Smooth muscle cell (in vitro differentiated cells): Measurements from ENCODE around the gene ARL15. TPM values are rescaled to one million over a fixed set of nuclear protein-coding genes. Genes with fewer than 3 reads are reported as not detected.

ENCODE experiments used
- DNase-seq: peaks from one replicate; lab custom pipeline; 2025; ENCODE audit not compliant: unreplicated experiment; lab: John Stamatoyannopoulos, UW
- H2AFZ ChIP-seq: fragments of 200-600 bp; sonication (generic); 2 replicates; pipeline ENCODE4 v1.6.0; 2016; ENCODE audit warnings: antibody characterized with exemption, low read depth, mild to moderate bottlenecking
- H3F3A ChIP-seq: fragments of 200-600 bp; sonication (generic); 2 replicates; pipeline ENCODE4 v1.6.0; 2017; ENCODE audit warnings: antibody characterized with exemption, low read depth
- H3K27ac ChIP-seq: fragments of 200-600 bp; sonication (generic); 2 replicates; pipeline ENCODE4 v1.5.1; 2016; ENCODE audit warnings: low read depth, mild to moderate bottlenecking
- H3K27me3 ChIP-seq: fragments of 200-600 bp; sonication (generic); 2 replicates; pipeline ENCODE4 v1.6.1; 2016; ENCODE audit warnings: low read depth, mild to moderate bottlenecking
- H3K36me3 ChIP-seq: fragments of 200-600 bp; sonication (generic); 2 replicates; pipeline ENCODE4 v1.5.1; 2016; ENCODE audit warnings: low read depth
- H3K4me1 ChIP-seq: fragments of 200-600 bp; sonication (generic); 2 replicates; pipeline ENCODE4 v1.5.1; 2016; ENCODE audit warnings: low read depth
- H3K4me2 ChIP-seq: fragments of 200-600 bp; sonication (generic); 2 replicates; pipeline ENCODE4 v1.6.0; 2016; ENCODE audit warnings: mild to moderate bottlenecking
- H3K4me3 ChIP-seq: fragments of 200-600 bp; sonication (generic); 2 replicates; pipeline ENCODE4 v1.5.1; 2016; ENCODE audit warnings: mild to moderate bottlenecking
- H3K79me2 ChIP-seq: fragments of 200-600 bp; sonication (generic); 2 replicates; pipeline ENCODE4 v1.6.0; 2016; ENCODE audit warnings: low read depth, mild to moderate bottlenecking
- H3K9ac ChIP-seq: fragments of 200-600 bp; sonication (generic); 2 replicates; pipeline ENCODE4 v1.6.0; 2016; ENCODE audit warnings: low read depth
- H3K9me3 ChIP-seq: fragments of 200-600 bp; sonication (generic); replicated peaks from 2 replicates; pipeline ENCODE4 v1.5.1; 2016; ENCODE audit warnings: low read depth
- H4K20me1 ChIP-seq: fragments of 200-600 bp; sonication (generic); 2 replicates; pipeline ENCODE4 v1.6.0; 2016; ENCODE audit warnings: low read depth
- CTCF ChIP-seq: fragments of 200-600 bp; sonication (generic); IDR thresholded peaks from 2 replicates; pipeline ENCODE4 v1.5.1; 2017; ENCODE audit warnings: borderline replicate concordance, mild to moderate bottlenecking, antibody characterized with exemption; ENCODE audit not compliant: insufficient read depth, poor library complexity, severe bottlenecking
- WGBS: methylation state at CpG from one replicate; pipeline ENCODE4 v1.1.7; 2016; ENCODE audit warnings: low lambda C conversion rate; 5-methylcytosine and 5-hydroxymethylcytosine counted together
- polyA plus RNA-seq: library from polyadenylated mRNA; unstranded; fragments of >200 nt; fragmentation: Nextera tagmentation; extraction: Ambion mirVana; gene quantifications from 2 replicates; pipeline ENCODE4 v1.2.1, GENCODE V29; 2016
- total RNA-seq: library from RNA; depleted of rRNA; stranded (reverse); fragments of >200 nt; gene quantifications from 2 replicates; pipeline ENCODE4 v1.2.3, GENCODE V29; 2014

ARL15 gene
- total and polyA plus RNA-seq, 2 experiments from 2014 or later = 9.8 to 51.1 TPM

- H3K4me2 ChIP-seq = no peak overlapping the region
- WGBS = 82% methylated on average over 3 of the region's 3 CpGs
- H2AFZ ChIP-seq = no peak overlapping the region
- H3K9me3 ChIP-seq = no peaks in the 10 kb centered on the region
- no peaks in the 10 kb centered on the region for H3K79me2 ChIP-seq
- no peaks in the 10 kb centered on the region for H3F3A ChIP-seq
- no peak for TF ChIP-seq CTCF
- no peak overlapping the region for H3K27ac ChIP-seq
- H3K4me3 ChIP-seq = no peak overlapping the region
- no peaks in the 10 kb centered on the region for H3K27me3 ChIP-seq
- H3K36me3 ChIP-seq = no peaks in the 10 kb centered on the region
- H4K20me1 ChIP-seq = no peaks in the 10 kb centered on the region
- peaks cover 45% of the 10 kb centered on the region for H3K4me1 ChIP-seq
- no peak overlapping the region for H3K9ac ChIP-seq
- DNase-seq = no peak
These were observed 288.1 kb downstream of the ARL15 start for GRCh38 chr5:54022223-54022622.

- no peak for DNase-seq
- Histone ChIP-seq H3K27ac (peak overlapping the region; percentile 9), H3K36me3 (no peaks in the 10 kb centered on the region), H3K4me2 (peak overlapping the region; percentile 33), H3K4me3 (no peak overlapping the region), H3K27me3 (no peaks in the 10 kb centered on the region), H4K20me1 (no peaks in the 10 kb centered on the region), H3K9me3 (no peaks in the 10 kb centered on the region), H2AFZ (no peak overlapping the region), H3K4me1 (peaks cover 50% of the 10 kb centered on the region), H3K79me2 (no peaks in the 10 kb centered on the region), H3F3A (no peaks in the 10 kb centered on the region), H3K9ac (no peak overlapping the region)
- no peak for TF ChIP-seq CTCF
- WGBS = 67% methylated on average over 5 of the region's 5 CpGs
These were observed 288.8 kb downstream of the ARL15 start for GRCh38 chr5:54021431-54022164.

- Histone ChIP-seq H2AFZ (no peak overlapping the region), H3K36me3 (no peaks in the 10 kb centered on the region), H3K9me3 (no peaks in the 10 kb centered on the region), H3K79me2 (no peaks in the 10 kb centered on the region), H3K9ac (no peak overlapping the region), H3K27ac (no peak overlapping the region), H3F3A (no peaks in the 10 kb centered on the region), H3K4me3 (no peak overlapping the region), H3K27me3 (no peaks in the 10 kb centered on the region), H3K4me2 (peak overlapping the region; percentile 15), H4K20me1 (no peaks in the 10 kb centered on the region), H3K4me1 (peaks cover 46% of the 10 kb centered on the region)
- DNase-seq = no peak
- WGBS = 26% methylated on average over 3 of the region's 3 CpGs
- no peak for TF ChIP-seq CTCF
These were observed 291.9 kb downstream of the ARL15 start for GRCh38 chr5:54018438-54018837.

- Histone ChIP-seq H3K4me2 (no peak overlapping the region), H3K4me3 (no peak overlapping the region), H3K36me3 (no peaks in the 10 kb centered on the region), H3K9ac (no peak overlapping the region), H3K79me2 (no peaks in the 10 kb centered on the region), H3K4me1 (peaks cover 45% of the 10 kb centered on the region), H3K9me3 (no peaks in the 10 kb centered on the region), H3F3A (no peaks in the 10 kb centered on the region), H4K20me1 (no peaks in the 10 kb centered on the region), H3K27ac (no peak overlapping the region), H2AFZ (no peak overlapping the region), H3K27me3 (no peaks in the 10 kb centered on the region)
- 63% methylated on average over 2 of the region's 2 CpGs for WGBS
- DNase-seq = no peak
- no peak for TF ChIP-seq CTCF
These were observed 292.8 kb downstream of the ARL15 start for GRCh38 chr5:54017580-54017979.
